ENCODE data around the gene ORC3. TPM values are rescaled to one million over a fixed set of nuclear protein-coding genes. Genes with fewer than 3 reads are reported as not detected.
"Not testable (repeated sequence)": the region's sequence is repeated elsewhere in the genome, so short reads cannot be mapped to it uniquely, and the experiment has no call there.

Gene ORC3
- total RNA-seq, 3 donors from 2014 or later = 22.6 to 32.6 (median 26.6) TPM

DNA sequence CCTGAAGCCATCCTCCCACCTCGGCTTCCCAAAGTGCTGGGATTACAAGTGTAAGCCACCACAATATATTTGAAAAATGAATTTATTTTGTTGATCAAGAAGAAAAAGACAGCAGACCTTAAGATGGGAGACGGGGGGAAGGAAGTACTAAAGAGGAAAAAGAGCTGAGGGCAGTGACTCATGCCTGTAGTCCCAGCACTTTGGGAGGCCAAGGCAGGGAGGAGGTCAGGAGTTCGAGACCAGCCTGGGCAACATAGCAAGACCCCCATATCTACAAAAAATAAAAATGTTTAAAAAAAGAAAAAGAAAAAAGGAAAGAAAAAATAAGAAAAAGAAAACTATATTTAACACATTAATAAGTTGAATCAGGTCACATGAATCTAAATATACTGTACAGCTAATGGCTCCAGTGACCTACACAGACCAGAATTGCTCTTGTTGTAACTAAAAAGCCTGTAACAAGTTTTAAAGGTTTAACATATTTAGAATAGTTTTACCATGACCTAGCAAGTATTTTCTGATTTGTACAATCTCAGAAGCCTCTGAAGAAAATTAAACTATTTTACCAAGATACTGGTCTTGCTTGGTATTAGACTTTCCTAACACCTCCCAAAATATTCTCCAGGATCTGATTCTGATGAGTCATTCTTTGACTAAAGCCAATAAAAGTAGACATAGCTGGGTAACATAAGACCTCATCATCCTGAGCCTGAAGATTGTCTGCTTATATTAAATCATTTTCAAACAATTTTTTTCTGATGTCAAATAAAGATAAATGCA lies 116.4 kb downstream of the ORC3 start:
- no peaks in the 10 kb centered on the region for H3K9me3 ChIP-seq
- no peaks in the 10 kb centered on the region for H3K36me3 ChIP-seq
- H3K27ac ChIP-seq = no peak overlapping the region
- H3K4me1 ChIP-seq = no peaks in the 10 kb centered on the region
- no peak overlapping the region for H3K4me3 ChIP-seq
- no peaks in the 10 kb centered on the region for H3K27me3 ChIP-seq
- TF ChIP-seq POLR2A (IDR thresholded peaks at IDR 0.05) (no peak), POLR2AphosphoS5 (IDR thresholded peaks at IDR 0.05) (no peak)
- TF ChIP-seq, protein P1, sequence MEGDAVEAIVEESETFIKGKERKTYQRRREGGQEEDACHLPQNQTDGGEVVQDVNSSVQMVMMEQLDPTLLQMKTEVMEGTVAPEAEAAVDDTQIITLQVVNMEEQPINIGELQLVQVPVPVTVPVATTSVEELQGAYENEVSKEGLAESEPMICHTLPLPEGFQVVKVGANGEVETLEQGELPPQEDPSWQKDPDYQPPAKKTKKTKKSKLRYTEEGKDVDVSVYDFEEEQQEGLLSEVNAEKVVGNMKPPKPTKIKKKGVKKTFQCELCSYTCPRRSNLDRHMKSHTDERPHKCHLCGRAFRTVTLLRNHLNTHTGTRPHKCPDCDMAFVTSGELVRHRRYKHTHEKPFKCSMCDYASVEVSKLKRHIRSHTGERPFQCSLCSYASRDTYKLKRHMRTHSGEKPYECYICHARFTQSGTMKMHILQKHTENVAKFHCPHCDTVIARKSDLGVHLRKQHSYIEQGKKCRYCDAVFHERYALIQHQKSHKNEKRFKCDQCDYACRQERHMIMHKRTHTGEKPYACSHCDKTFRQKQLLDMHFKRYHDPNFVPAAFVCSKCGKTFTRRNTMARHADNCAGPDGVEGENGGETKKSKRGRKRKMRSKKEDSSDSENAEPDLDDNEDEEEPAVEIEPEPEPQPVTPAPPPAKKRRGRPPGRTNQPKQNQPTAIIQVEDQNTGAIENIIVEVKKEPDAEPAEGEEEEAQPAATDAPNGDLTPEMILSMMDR (IDR thresholded peaks at IDR 0.05) = no peak
- DNase-seq (ENCODE audit: low spot score in 2 of 2) = no peak
- intact Hi-C loops (cut with DNase I; ENCODE audit: low total_unique reads) = no loop called here

DNA sequence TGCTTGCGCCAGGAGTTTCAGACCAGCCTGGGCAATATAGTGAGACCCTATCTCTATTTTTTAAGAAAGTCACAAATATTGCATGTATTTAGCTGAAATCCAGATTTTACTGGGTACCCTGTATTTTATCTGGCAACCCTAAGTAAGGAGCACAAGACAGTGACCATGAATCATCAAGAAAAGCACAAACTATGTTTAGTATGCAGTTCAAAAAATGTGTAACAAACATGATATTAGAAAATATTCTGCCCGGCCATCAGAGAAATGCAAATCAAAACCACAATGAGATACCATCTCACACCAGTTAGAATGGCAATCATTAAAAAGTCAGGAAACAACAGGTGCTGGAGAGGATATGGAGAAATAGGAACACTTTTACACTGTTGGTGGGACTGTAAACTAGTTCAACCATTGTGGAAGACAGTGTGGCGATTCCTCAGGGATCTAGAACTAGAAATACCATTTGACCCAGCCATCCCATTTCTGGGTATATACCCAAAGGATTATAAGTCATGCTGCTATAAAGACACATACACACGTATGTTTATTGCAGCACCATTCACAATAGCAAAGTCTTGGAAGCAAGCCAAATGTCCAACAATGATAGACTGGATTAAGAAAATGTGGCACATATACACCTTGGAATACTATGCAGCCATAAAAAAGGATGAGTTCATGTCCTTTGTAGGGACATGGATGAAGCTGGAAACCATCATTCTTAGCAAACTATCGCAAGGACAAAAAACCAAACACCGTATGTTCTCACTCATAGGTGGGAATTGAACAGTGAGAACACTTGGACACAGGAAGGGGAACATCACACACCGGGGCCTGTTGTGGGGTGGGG lies 118.9 kb downstream of the ORC3 start:
- DNase-seq (ENCODE audit: low spot score in 2 of 2); H3K27ac ChIP-seq; H3K27me3 ChIP-seq; intact Hi-C loops (cut with DNase I; ENCODE audit: low total_unique reads); H3K4me3 ChIP-seq; H3K36me3 ChIP-seq; H3K4me1 ChIP-seq; H3K9me3 ChIP-seq: not testable (repeated sequence)

DNA sequence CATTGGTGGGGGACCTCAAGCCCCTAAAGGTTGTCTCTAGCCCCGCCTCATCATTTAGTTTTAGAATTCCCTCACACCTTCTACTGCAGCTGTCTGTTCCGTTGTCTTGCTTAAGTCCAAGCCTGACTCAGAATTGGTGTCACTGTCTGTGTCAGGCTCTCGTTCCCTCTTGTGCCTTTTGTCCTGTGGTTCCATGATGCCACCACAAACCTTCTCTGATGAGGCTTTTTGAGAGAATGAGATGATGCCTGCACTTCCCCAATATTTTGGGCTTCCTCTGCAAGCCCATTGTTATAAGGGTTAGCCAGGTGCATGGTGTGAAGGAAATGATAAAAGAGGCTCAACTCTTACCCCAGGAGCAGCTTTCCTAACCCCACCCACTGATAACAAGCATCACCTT lies 120.2 kb downstream of the ORC3 start:
- no peak overlapping the region for H3K27ac ChIP-seq
- intact Hi-C loops (cut with DNase I; ENCODE audit: low total_unique reads) = no loop called here
- DNase-seq (ENCODE audit: low spot score in 2 of 2) = no peak
- H3K36me3 ChIP-seq = no peaks in the 10 kb centered on the region
- no peaks in the 10 kb centered on the region for H3K4me1 ChIP-seq
- H3K4me3 ChIP-seq = no peak overlapping the region
- H3K9me3 ChIP-seq = no peaks in the 10 kb centered on the region
- no peaks in the 10 kb centered on the region for H3K27me3 ChIP-seq
- TF ChIP-seq, protein P1 (IDR thresholded peaks at IDR 0.05) = no peak
- TF ChIP-seq POLR2AphosphoS5 (IDR thresholded peaks at IDR 0.05) (no peak), POLR2A (IDR thresholded peaks at IDR 0.05) (no peak)

DNA sequence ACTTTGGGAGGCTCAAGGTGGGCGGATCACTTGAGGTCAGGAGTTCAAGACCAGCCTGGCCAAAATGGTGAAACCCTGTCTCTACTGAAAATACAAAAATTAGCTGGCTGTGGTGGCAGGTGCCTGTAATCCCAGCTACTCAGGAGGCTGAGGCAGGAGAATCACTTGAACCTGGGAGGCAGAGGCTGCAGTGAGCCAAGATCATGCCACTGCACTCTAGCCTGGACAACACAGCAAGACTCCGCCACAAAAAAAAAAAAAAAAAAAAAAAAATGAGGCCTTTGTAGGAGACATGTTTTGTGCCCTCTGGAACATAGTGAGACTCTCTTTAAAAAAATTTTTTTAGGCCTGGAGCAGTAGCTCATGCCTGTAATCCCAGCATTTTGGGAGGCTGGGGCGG lies 122.8 kb downstream of the ORC3 start:
- H3K27ac ChIP-seq; intact Hi-C loops (cut with DNase I; ENCODE audit: low total_unique reads); H3K4me3 ChIP-seq; H3K9me3 ChIP-seq; DNase-seq (ENCODE audit: low spot score in 2 of 2); H3K4me1 ChIP-seq; H3K27me3 ChIP-seq; H3K36me3 ChIP-seq: not testable (repeated sequence)

DNA sequence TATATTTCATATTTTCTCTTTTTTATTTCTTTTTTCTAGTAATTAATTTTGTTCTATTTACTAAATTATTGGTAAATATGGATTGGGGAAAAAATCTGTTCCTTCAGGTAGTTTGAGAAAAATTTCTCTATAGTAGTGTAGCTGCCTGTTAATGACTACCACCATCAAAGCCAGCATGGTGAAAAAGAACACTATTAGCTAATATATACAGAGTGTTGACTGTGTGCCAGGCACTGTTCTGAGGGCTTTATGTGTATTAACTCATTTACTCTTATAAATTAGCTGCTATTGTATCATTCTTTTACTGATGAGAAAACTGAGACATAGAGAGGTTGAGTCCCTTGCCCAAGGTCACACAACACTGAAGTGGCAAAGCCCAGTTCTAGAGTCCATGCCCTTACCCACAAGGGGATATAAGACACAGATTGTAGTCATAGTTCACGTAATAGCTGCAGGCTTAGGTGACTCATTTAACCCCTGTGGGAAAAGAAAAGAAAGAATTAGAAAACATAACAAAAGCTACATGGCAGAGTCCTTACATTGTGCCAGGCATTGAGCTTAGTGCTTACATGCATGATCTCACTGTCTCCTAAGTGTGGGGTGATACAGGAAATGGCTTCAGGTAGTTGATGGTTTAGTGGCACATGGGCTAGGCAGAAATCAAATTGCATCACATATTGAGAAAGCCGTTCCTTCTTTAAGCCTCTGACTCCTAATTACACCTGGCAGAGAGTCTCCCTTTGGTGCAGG lies 124.3 kb downstream of the ORC3 start:
- Histone ChIP-seq H3K27me3 (no peaks in the 10 kb centered on the region), H3K27ac (peak overlapping the region; percentile 29 to 60), H3K4me1 (peaks cover 0 to 3% of the 10 kb centered on the region in 2 donors), H3K9me3 (no peaks in the 10 kb centered on the region), H3K36me3 (no peaks in the 10 kb centered on the region), H3K4me3 (no peak overlapping the region)
- no peak for DNase-seq (ENCODE audit: low spot score in 2 of 2)
- TF ChIP-seq POLR2AphosphoS5 (IDR thresholded peaks at IDR 0.05) = no peak
- no peak for TF ChIP-seq POLR2A (IDR thresholded peaks at IDR 0.05)
- TF ChIP-seq, protein P1 (IDR thresholded peaks at IDR 0.05) = no peak
- intact Hi-C loops (cut with DNase I; ENCODE audit: low total_unique reads) = no loop called here

Other genes starting within 250 kb of the ORC3 start
- gene C6orf163, start 245.3 kb upstream of the ORC3 start, total RNA-seq = 1 to 10 TPM; 3.5 to 6.2 (median 4.7) TPM
- gene CFAP206, start 182.2 kb upstream of the ORC3 start, total RNA-seq = 1 to 10 TPM in 1 of 3 donors, under 1 TPM in 2; 0.64 to 2.0 (median 0.66) TPM
- gene SLC35A1, start 117.2 kb upstream of the ORC3 start, total RNA-seq = 10 to 100 TPM; 20.3 to 46.7 (median 22.9) TPM
- gene RARS2, start 148 bp upstream of the ORC3 start, total RNA-seq = 10 to 100 TPM; 29.3 to 33.1 (median 30.5) TPM
- 10 to 100 TPM; 18.4 to 30.6 (median 22.8) TPM for gene AKIRIN2, start 112.1 kb downstream of the ORC3 start, total RNA-seq